Sigmoid colon (tissue), 4 donors: ENCODE results near the gene PNPLA8.

Experiments used
- CTCF ChIP-seq, 4 experiments: fragments of 450-650 bp in 3 of 4; fragments of 200-600 bp in 1 of 4; IDR thresholded peaks; one replicate each; pipeline ENCODE4 v1.5.1; 2016 to 2019; ENCODE audit warnings: antibody characterized with exemption in 4 of 4, mild to moderate bottlenecking in 3 of 4, moderate library complexity in 2 of 4
- POLR2A ChIP-seq, 2 donors: fragments of 450-650 bp; IDR thresholded peaks; one replicate each; pipeline ENCODE4 v1.6.1; 2016; ENCODE audit warnings: antibody characterized with exemption in 2 of 2, mild to moderate bottlenecking in 2 of 2, moderate library complexity in 2 of 2
- POLR2AphosphoS5 ChIP-seq, 4 donors: sonication (generic); formaldehyde crosslinking; IDR thresholded peaks; one replicate each; pipeline ENCODE4 v1.6.1; 2017; ENCODE audit warnings: antibody characterized with exemption in 4 of 4

GRCh38 chr7:108454317-108454673 lies 71.6 kb downstream of the PNPLA8 start:
- TF ChIP-seq CTCF (IDR thresholded peaks at IDR 0.05) (no peak), POLR2A (IDR thresholded peaks at IDR 0.05) (no peak), POLR2AphosphoS5 (IDR thresholded peaks at IDR 0.05) (no peak)
